DND-41 (cell line): ENCODE results near the gene IFNG-AS1.

Experiments
- ATAC-seq: fragments of 200-7000 bp; cut with Tn5 transposase; 3 replicates; pipeline ENCODE4 v1.9.1; 2021; ENCODE audit warnings: low read depth; ENCODE audit not compliant: insufficient read depth
- DNase-seq: peaks from one replicate; pipeline ENCODE4 v3.0.0-alpha.2; 2020
- H2AFZ ChIP-seq: 2 replicates; pipeline ENCODE4 v1.6.0; 2012; ENCODE audit warnings: low read depth, low read length
- H3K27ac ChIP-seq: 2 replicates; pipeline ENCODE4 v1.5.1; 2012; ENCODE audit warnings: low read length, inconsistent platforms
- H3K27me3 ChIP-seq: fragments of 200-600 bp; sonication (generic); 2 replicates; pipeline ENCODE4 v1.6.0; 2012; ENCODE audit warnings: low read length, mild to moderate bottlenecking, inconsistent platforms; ENCODE audit not compliant: insufficient read depth, poor library complexity
- H3K36me3 ChIP-seq: 2 replicates; pipeline ENCODE4 v1.5.1; 2012; ENCODE audit warnings: low read length, inconsistent platforms; ENCODE audit not compliant: insufficient read depth
- H3K4me1 ChIP-seq: 2 replicates; pipeline ENCODE4 v1.5.1; 2012; ENCODE audit warnings: mild to moderate bottlenecking, low read length; ENCODE audit not compliant: insufficient read depth
- H3K4me2 ChIP-seq: 2 replicates; pipeline ENCODE4 v1.6.0; 2012; ENCODE audit warnings: mild to moderate bottlenecking, moderate library complexity, low read length, inconsistent platforms; ENCODE audit not compliant: insufficient read depth
- H3K4me3 ChIP-seq, 2 experiments: fragments of 200-600 bp in 1 of 2; shearing (Covaris generic) in 1 of 2; 2 replicates each; pipeline ENCODE4 v1.5.1; 2012 to 2016; ENCODE audit warnings: inconsistent platforms in 2 of 2, low read length in 2 of 2, mild to moderate bottlenecking in 2 of 2, low read depth in 1 of 2, moderate library complexity in 1 of 2
- H3K79me2 ChIP-seq: 2 replicates; pipeline ENCODE4 v1.6.0; 2012; ENCODE audit warnings: low read length, inconsistent platforms; ENCODE audit not compliant: insufficient read depth
- H3K9ac ChIP-seq: 2 replicates; pipeline ENCODE4 v1.6.0; 2012; ENCODE audit warnings: low read depth, mild to moderate bottlenecking, inconsistent platforms, low read length, moderate library complexity
- H3K9me3 ChIP-seq: 2 replicates; pipeline ENCODE4 v1.5.1; 2012; ENCODE audit warnings: low read length, moderate library complexity, mild to moderate bottlenecking, inconsistent platforms; ENCODE audit not compliant: insufficient read depth, severe bottlenecking
- H4K20me1 ChIP-seq: 2 replicates; pipeline ENCODE4 v1.6.0; 2012; ENCODE audit warnings: low read length; ENCODE audit not compliant: insufficient read depth
- CTCF ChIP-seq: IDR thresholded peaks from 2 replicates; pipeline ENCODE4 v1.5.1; 2012; ENCODE audit warnings: borderline replicate concordance, low read length, moderate library complexity, mild to moderate bottlenecking; ENCODE audit not compliant: poor library complexity, severe bottlenecking; ENCODE audit errors: extremely low read depth
- EZH2 ChIP-seq: IDR thresholded peaks from 3 replicates; pipeline ENCODE4 v1.6.1; 2012; ENCODE audit warnings: borderline replicate concordance, low read depth, mild to moderate bottlenecking, moderate library complexity, low read length, inconsistent platforms; ENCODE audit not compliant: severe bottlenecking

The IFNG-AS1 gene

DNA sequence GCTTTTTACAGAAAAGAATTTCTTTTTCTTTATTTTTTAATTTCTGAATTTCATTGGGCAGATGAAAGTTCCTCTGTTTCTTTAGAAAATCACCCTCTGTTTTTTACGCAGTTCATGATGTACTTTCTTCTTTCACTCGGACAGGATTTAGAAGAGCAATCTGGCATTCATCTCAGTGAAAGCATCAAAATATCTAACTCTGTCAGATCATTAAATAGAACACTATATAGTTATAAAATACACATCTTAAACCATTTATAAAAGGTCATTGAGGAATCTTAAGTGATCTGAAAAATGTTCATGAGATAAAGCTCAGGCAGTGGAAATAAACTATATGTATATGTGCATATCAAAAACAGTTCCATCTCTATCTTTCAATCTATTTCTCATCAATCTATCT lies 3.9 kb downstream of the IFNG-AS1 start:
- H3K27me3 ChIP-seq: peaks cover 5% of the 10 kb centered on the region
- H3K9ac ChIP-seq: no peak overlapping the region
- DNase-seq: no peak
- H3K36me3 ChIP-seq: no peaks in the 10 kb centered on the region
- peaks cover 6% of the 10 kb centered on the region for H3K4me1 ChIP-seq
- no peaks in the 10 kb centered on the region for H3K79me2 ChIP-seq
- no peak overlapping the region for H3K4me2 ChIP-seq
- H3K4me3 ChIP-seq: no peak overlapping the region
- ATAC-seq: no peak
- no peaks in the 10 kb centered on the region for H4K20me1 ChIP-seq
- no peak overlapping the region for H2AFZ ChIP-seq
- TF ChIP-seq EZH2 (no peak), CTCF (no peak)
- no peaks in the 10 kb centered on the region for H3K9me3 ChIP-seq
- H3K27ac ChIP-seq: no peak overlapping the region

GRCh38 chr12:67994046-67994445 lies 4.8 kb downstream of the IFNG-AS1 start:
- H3K4me1 ChIP-seq: peaks cover 9% of the 10 kb centered on the region
- H3K4me2 ChIP-seq: no peak overlapping the region
- no peak overlapping the region for H3K4me3 ChIP-seq
- ATAC-seq: no peak
- H3K79me2 ChIP-seq: no peaks in the 10 kb centered on the region
- no peaks in the 10 kb centered on the region for H3K9me3 ChIP-seq
- no peaks in the 10 kb centered on the region for H3K36me3 ChIP-seq
- H3K27me3 ChIP-seq: peaks cover 5% of the 10 kb centered on the region
- no peak for TF ChIP-seq CTCF
- TF ChIP-seq EZH2: no peak
- no peak overlapping the region for H2AFZ ChIP-seq
- no peak overlapping the region for H3K27ac ChIP-seq
- no peaks in the 10 kb centered on the region for H4K20me1 ChIP-seq
- DNase-seq: no peak
- H3K9ac ChIP-seq: no peak overlapping the region

DNA sequence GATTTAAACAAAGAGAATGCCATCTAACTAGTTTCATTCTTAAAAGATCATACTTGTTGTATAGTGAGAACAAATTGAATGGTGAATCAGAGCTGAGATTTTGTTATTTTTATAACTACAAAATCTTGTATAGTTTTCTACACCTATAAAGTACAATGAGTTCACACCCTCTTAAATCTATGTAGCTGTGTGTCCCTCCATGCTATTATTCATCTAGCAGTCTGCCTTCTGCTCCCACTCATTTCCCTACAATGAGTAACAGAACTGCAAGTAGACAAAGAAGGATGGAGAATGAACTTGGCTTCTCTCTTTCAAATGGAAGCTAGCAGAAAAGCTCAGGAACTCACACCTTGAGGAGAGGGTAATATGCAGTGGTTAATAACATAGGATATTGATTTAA lies 7.1 kb downstream of the IFNG-AS1 start:
- no peak overlapping the region for H3K9ac ChIP-seq
- H2AFZ ChIP-seq: no peak overlapping the region
- H3K4me3 ChIP-seq: no peak overlapping the region
- peaks cover 6% of the 10 kb centered on the region; the same call in 1 of the 2 replicates for H3K4me1 ChIP-seq
- no peak overlapping the region for H3K4me2 ChIP-seq
- no peaks in the 10 kb centered on the region for H3K79me2 ChIP-seq
- H3K27ac ChIP-seq: no peak overlapping the region
- ATAC-seq: no peak
- peaks cover 5% of the 10 kb centered on the region for H3K27me3 ChIP-seq
- no peaks in the 10 kb centered on the region for H3K9me3 ChIP-seq
- no peaks in the 10 kb centered on the region for H4K20me1 ChIP-seq
- no peak for TF ChIP-seq EZH2
- no peak for DNase-seq
- H3K36me3 ChIP-seq: no peaks in the 10 kb centered on the region

GRCh38 chr12:67998379-67998778 lies 9.1 kb downstream of the IFNG-AS1 start:
- Histone ChIP-seq H3K27ac (no peak overlapping the region), H3K36me3 (no peaks in the 10 kb centered on the region), H4K20me1 (no peaks in the 10 kb centered on the region), H3K79me2 (no peaks in the 10 kb centered on the region), H3K4me2 (no peak overlapping the region), H3K9me3 (no peaks in the 10 kb centered on the region), H3K4me1 (peaks cover 6% of the 10 kb centered on the region; the same call in 1 of the 2 replicates), H3K27me3 (peaks cover 5% of the 10 kb centered on the region), H3K4me3 (no peak overlapping the region), H3K9ac (no peak overlapping the region), H2AFZ (no peak overlapping the region)
- ATAC-seq (no peak), DNase-seq (no peak)
- TF ChIP-seq CTCF (no peak), EZH2 (no peak)
